HG03064 (cell line): Measurements from ENCODE around the gene C1R.
"Not testable (repeated sequence)": the region's sequence is repeated elsewhere in the genome, so short reads cannot be mapped to it uniquely, and the experiment has no call there.

Experiments used
- ATAC-seq: cut with Tn5 transposase; IDR thresholded peaks from one replicate; pipeline ENCODE4 v1.9.1; 2021; ENCODE audit warnings: low read depth; ENCODE audit not compliant: unreplicated experiment

C1R gene

GRCh38 chr12:7121324-7121723 lies 29.1 kb upstream of the C1R start:
- no peak for ATAC-seq

- no peak for ATAC-seq
These were observed 27.9 kb upstream of the C1R start for GRCh38 chr12:7120166-7120565.

GRCh38 chr12:7118881-7119280 lies 26.6 kb upstream of the C1R start:
- no peak for ATAC-seq

- no peak for ATAC-seq
These were observed 25.4 kb upstream of the C1R start for GRCh38 chr12:7117670-7118069.

GRCh38 chr12:7116916-7117315 lies 24.7 kb upstream of the C1R start:
- ATAC-seq, result no peak

- no peak for ATAC-seq
These were observed 24.0 kb upstream of the C1R start for GRCh38 chr12:7116196-7116595.

- ATAC-seq, result no peak
These were observed 22.6 kb upstream of the C1R start for GRCh38 chr12:7114851-7115250.

GRCh38 chr12:7114008-7114407 lies 21.8 kb upstream of the C1R start:
- ATAC-seq, result no peak

GRCh38 chr12:7113389-7113871 lies 21.2 kb upstream of the C1R start:
- no peak for ATAC-seq

GRCh38 chr12:7112041-7112440 lies 19.8 kb upstream of the C1R start:
- ATAC-seq, result no peak

- ATAC-seq, result no peak
These were observed 18.4 kb upstream of the C1R start for GRCh38 chr12:7110661-7111060.

GRCh38 chr12:7109572-7109920 lies 17.3 kb upstream of the C1R start:
- no peak for ATAC-seq

- ATAC-seq, result no peak
These were observed 16.7 kb upstream of the C1R start, which contains the start of gene C1RL for GRCh38 chr12:7108796-7109571. TSS of gene C1RL (minus strand) at chr12:7109214. CDS start at chr12:7109180, 34 bp downstream.

GRCh38 chr12:7108003-7108795 lies 16.0 kb upstream of the C1R start:
- peak; percentile 77 for ATAC-seq

- ATAC-seq, result no peak
These were observed 15.4 kb upstream of the C1R start for GRCh38 chr12:7107636-7108002.

GRCh38 chr12:7107181-7107580 lies 14.9 kb upstream of the C1R start:
- ATAC-seq, result not testable (repeated sequence)

- no peak for ATAC-seq
These were observed 13.8 kb upstream of the C1R start for GRCh38 chr12:7106082-7106481.

GRCh38 chr12:7103837-7104584 lies 11.8 kb upstream of the C1R start:
- ATAC-seq, result no peak

GRCh38 chr12:7102582-7102981 lies 10.3 kb upstream of the C1R start:
- no peak for ATAC-seq

GRCh38 chr12:7101694-7102131 lies 9.5 kb upstream of the C1R start:
- no peak for ATAC-seq

- no peak for ATAC-seq
These were observed 8.9 kb upstream of the C1R start for GRCh38 chr12:7101047-7101693.
